LNCAP (cell line): ENCODE data around the gene ZNF2.

Source experiments
- CTCF ChIP-seq: fragments of 450-650 bp; IDR thresholded peaks from 2 replicates; pipeline ENCODE4 v1.5.1; 2017; ENCODE audit warnings: mild to moderate bottlenecking

ZNF2 gene

GRCh38 chr2:95207111-95207961, 41.7 kb downstream of the ZNF2 start, which contains the start of gene ZNF892:
Gene ZNF892, plus strand, starts transcription at chr2:95207521. Its CDS starts 295 bp downstream, at chr2:95207816.
- TF ChIP-seq CTCF = peak; percentile 61

- no peak for TF ChIP-seq CTCF
Observed at GRCh38 chr2:95208106-95208505, 42.5 kb downstream of the ZNF2 start.

- TF ChIP-seq CTCF = no peak
Observed at GRCh38 chr2:95215018-95215612, 49.5 kb downstream of the ZNF2 start.

- TF ChIP-seq CTCF = no peak
Observed at GRCh38 chr2:95220449-95220848, 54.8 kb downstream of the ZNF2 start.

- TF ChIP-seq CTCF = no peak
Observed at GRCh38 chr2:95225658-95226057, 60.0 kb downstream of the ZNF2 start.

GRCh38 chr2:95231723-95232122, 66.1 kb downstream of the ZNF2 start:
- peak; percentile 82 for TF ChIP-seq CTCF

- no peak for TF ChIP-seq CTCF
Observed at GRCh38 chr2:95232232-95232631, 66.6 kb downstream of the ZNF2 start.
